Trophoblast cell (in vitro differentiated cells and primary cell): ENCODE results near the gene LCA5.

Experiments used
- DNase-seq, 2 donors: peaks; one replicate each; pipeline ENCODE4 v3.0.0-alpha.2; 2016
- H2AFZ ChIP-seq: 2 replicates; pipeline ENCODE4 v1.6.1; 2013; ENCODE audit warnings: low read length, moderate library complexity, mild to moderate bottlenecking; ENCODE audit not compliant: insufficient read depth, poor library complexity
- H2AK5ac ChIP-seq: 2 replicates; pipeline ENCODE4 v1.6.1; 2013; ENCODE audit warnings: mild to moderate bottlenecking, low read length
- H2BK120ac ChIP-seq: 2 replicates; pipeline ENCODE4 v1.6.1; 2013; ENCODE audit warnings: low read length, mild to moderate bottlenecking, moderate library complexity; ENCODE audit not compliant: insufficient read depth, poor library complexity
- H2BK12ac ChIP-seq: 2 replicates; pipeline ENCODE4 v1.6.1; 2013; ENCODE audit warnings: mild to moderate bottlenecking, low read length, moderate library complexity
- H2BK5ac ChIP-seq: 2 replicates; pipeline ENCODE4 v1.6.1; 2013; ENCODE audit warnings: low read length, low read depth, moderate library complexity, mild to moderate bottlenecking; ENCODE audit not compliant: poor library complexity
- H3K14ac ChIP-seq: 2 replicates; pipeline ENCODE4 v1.6.1; 2013; ENCODE audit warnings: mild to moderate bottlenecking, low read length
- H3K18ac ChIP-seq: 2 replicates; pipeline ENCODE4 v1.6.1; 2013; ENCODE audit warnings: mild to moderate bottlenecking, low read length
- H3K23ac ChIP-seq: 2 replicates; pipeline ENCODE4 v1.6.1; 2013; ENCODE audit warnings: low read length
- H3K27ac ChIP-seq: 2 replicates; pipeline ENCODE4 v1.5.1; 2013; ENCODE audit warnings: low read depth, mild to moderate bottlenecking, inconsistent platforms, low read length, moderate library complexity
- H3K27me3 ChIP-seq: 2 replicates; pipeline ENCODE4 v1.6.1; 2013; ENCODE audit warnings: inconsistent platforms, mild to moderate bottlenecking, low read length, moderate library complexity; ENCODE audit not compliant: insufficient read depth
- H3K36me3 ChIP-seq, 2 experiments: 1 replicate in 1 of 2; 2 replicates in 1 of 2; pipeline ENCODE4 v1.6.1; 2013; ENCODE audit warnings: low read length in 2 of 2, mild to moderate bottlenecking in 2 of 2, moderate library complexity in 1 of 2; ENCODE audit not compliant: insufficient read depth in 2 of 2, control insufficient read depth in 1 of 2
- H3K4ac ChIP-seq: 2 replicates; pipeline ENCODE4 v1.6.1; 2013; ENCODE audit warnings: low read depth, mild to moderate bottlenecking, low read length, moderate library complexity
- H3K4me1 ChIP-seq, 2 experiments: 1 replicate in 1 of 2; 2 replicates in 1 of 2; pipeline ENCODE4 v1.6.1; 2013; ENCODE audit warnings: low read length in 2 of 2, mild to moderate bottlenecking in 2 of 2, moderate library complexity in 1 of 2; ENCODE audit not compliant: insufficient read depth in 2 of 2, control insufficient read depth in 1 of 2
- H3K4me2 ChIP-seq: 2 replicates; pipeline ENCODE4 v1.6.1; 2013; ENCODE audit warnings: inconsistent platforms, mild to moderate bottlenecking, low read length, moderate library complexity
- H3K4me3 ChIP-seq: 2 replicates; pipeline ENCODE4 v1.5.1; 2013; ENCODE audit warnings: mild to moderate bottlenecking, low read depth, low read length, inconsistent platforms
- H3K79me1 ChIP-seq: one replicate; pipeline ENCODE4 v1.6.1; 2013; ENCODE audit warnings: low read length
- H3K79me2 ChIP-seq: 2 replicates; pipeline ENCODE4 v1.6.1; 2013; ENCODE audit warnings: low read length, mild to moderate bottlenecking; ENCODE audit not compliant: control insufficient read depth, insufficient read depth, poor library complexity
- H3K9ac ChIP-seq: 2 replicates; pipeline ENCODE4 v1.6.1; 2013; ENCODE audit warnings: mild to moderate bottlenecking, low read length
- H3K9me3 ChIP-seq: 2 replicates; pipeline ENCODE4 v1.6.1; 2013; ENCODE audit warnings: low read depth, mild to moderate bottlenecking, control low read depth, inconsistent platforms, low read length; ENCODE audit not compliant: insufficient read depth
- H4K12ac ChIP-seq: 2 replicates; pipeline ENCODE4 v1.6.1; 2013; ENCODE audit warnings: low read depth, mild to moderate bottlenecking, low read length, moderate library complexity
- H4K8ac ChIP-seq: 2 replicates; pipeline ENCODE4 v1.6.1; 2013; ENCODE audit warnings: low read depth, mild to moderate bottlenecking, low read length, moderate library complexity
- H4K91ac ChIP-seq: one replicate; pipeline ENCODE4 v1.6.1; 2013; ENCODE audit warnings: low read depth, mild to moderate bottlenecking, low read length, moderate library complexity
- WGBS: extraction: QIAGEN DNeasy Blood & Tissue Kit; methylation state at CpG from one replicate; pipeline ENCODE4 v1.1.7; 2013; ENCODE audit warnings: missing lambda C conversion rate; ENCODE audit not compliant: insufficient read length, insufficient coverage; ENCODE audit errors: extremely low coverage; 5-methylcytosine and 5-hydroxymethylcytosine counted together

Gene LCA5

GRCh38 chr6:79465381-79465780, 71.8 kb downstream of the LCA5 start:
- H3K4me2 ChIP-seq = no peak overlapping the region
- H3K18ac ChIP-seq = no peak overlapping the region
- peak overlapping the region; percentile 13 for H4K8ac ChIP-seq
- no CpG with 5 or more reads among the region's 4 CpGs for WGBS
- H3K79me2 ChIP-seq = no peaks in the 10 kb centered on the region
- DNase-seq = no peak
- H3K36me3 ChIP-seq = no peaks in the 10 kb centered on the region
- H2BK120ac ChIP-seq = peak overlapping the region; percentile 79
- H2AFZ ChIP-seq = no peak overlapping the region
- H4K91ac ChIP-seq = peak overlapping the region; percentile 11
- H4K12ac ChIP-seq = no peak overlapping the region
- no peak overlapping the region for H3K23ac ChIP-seq
- H3K14ac ChIP-seq = no peak overlapping the region
- H2BK12ac ChIP-seq = peak overlapping the region; percentile 36
- no peaks in the 10 kb centered on the region for H3K9me3 ChIP-seq
- H3K27ac ChIP-seq = no peak overlapping the region
- no peak overlapping the region for H3K4me3 ChIP-seq
- no peaks in the 10 kb centered on the region for H3K27me3 ChIP-seq
- no peak overlapping the region for H3K4ac ChIP-seq
- H2BK5ac ChIP-seq = peak overlapping the region; percentile 26
- no peak overlapping the region for H3K9ac ChIP-seq
- H2AK5ac ChIP-seq = no peak overlapping the region
- no peaks in the 10 kb centered on the region for H3K79me1 ChIP-seq
- H3K4me1 ChIP-seq = peaks cover 12 to 13% of the 10 kb centered on the region in 2 experiments

- Histone ChIP-seq H3K9me3 (no peaks in the 10 kb centered on the region), H4K8ac (no peak overlapping the region), H4K91ac (no peak overlapping the region), H3K9ac (no peak overlapping the region), H3K14ac (no peak overlapping the region), H3K36me3 (no peaks in the 10 kb centered on the region), H2BK12ac (no peak overlapping the region), H4K12ac (no peak overlapping the region), H3K79me2 (no peaks in the 10 kb centered on the region), H2BK120ac (no peak overlapping the region), H3K23ac (no peak overlapping the region), H3K4me3 (no peak overlapping the region), H2AK5ac (no peak overlapping the region), H3K4me1 (peaks cover 10 to 12% of the 10 kb centered on the region in 2 experiments), H3K4me2 (peak overlapping the region; percentile 27), H3K18ac (no peak overlapping the region), H3K27ac (peak overlapping the region; percentile 85), H3K79me1 (no peaks in the 10 kb centered on the region), H2AFZ (no peak overlapping the region), H2BK5ac (no peak overlapping the region), H3K27me3 (no peaks in the 10 kb centered on the region), H3K4ac (no peak overlapping the region)
- no CpG with 5 or more reads among the region's 4 CpGs for WGBS
- peak; percentile 49 to 78 for DNase-seq
These were observed 73.6 kb downstream of the LCA5 start for GRCh38 chr6:79463621-79464050.

- H3K4ac ChIP-seq = no peak overlapping the region
- no peaks in the 10 kb centered on the region for H3K36me3 ChIP-seq
- H2AK5ac ChIP-seq = peak overlapping the region; percentile 7
- H3K27me3 ChIP-seq = no peaks in the 10 kb centered on the region
- H3K4me3 ChIP-seq = no peak overlapping the region
- no peak overlapping the region for H3K27ac ChIP-seq
- H4K12ac ChIP-seq = no peak overlapping the region
- H3K79me2 ChIP-seq = no peaks in the 10 kb centered on the region
- H2BK5ac ChIP-seq = no peak overlapping the region
- H3K4me2 ChIP-seq = no peak overlapping the region
- H2AFZ ChIP-seq = no peak overlapping the region
- no peak overlapping the region for H3K9ac ChIP-seq
- no peak for DNase-seq
- peak overlapping the region; percentile 24 for H2BK120ac ChIP-seq
- H2BK12ac ChIP-seq = peak overlapping the region; percentile 37
- H4K8ac ChIP-seq = no peak overlapping the region
- H3K79me1 ChIP-seq = no peaks in the 10 kb centered on the region
- no peak overlapping the region for H4K91ac ChIP-seq
- no CpG with 5 or more reads among the region's 3 CpGs for WGBS
- no peak overlapping the region for H3K14ac ChIP-seq
- H3K23ac ChIP-seq = no peak overlapping the region
- H3K4me1 ChIP-seq = peaks cover 2 to 3% of the 10 kb centered on the region in 2 experiments
- H3K9me3 ChIP-seq = no peaks in the 10 kb centered on the region
- H3K18ac ChIP-seq = no peak overlapping the region
These were observed 76.0 kb downstream of the LCA5 start for GRCh38 chr6:79461205-79461604.

GRCh38 chr6:79455446-79455845, 81.8 kb downstream of the LCA5 start:
- Histone ChIP-seq H2BK120ac (no peak overlapping the region), H3K9me3 (no peaks in the 10 kb centered on the region), H4K8ac (no peak overlapping the region), H3K4ac (no peak overlapping the region), H4K12ac (no peak overlapping the region), H3K27me3 (no peaks in the 10 kb centered on the region), H3K79me2 (no peaks in the 10 kb centered on the region), H2AFZ (no peak overlapping the region), H3K36me3 (no peaks in the 10 kb centered on the region), H3K14ac (no peak overlapping the region), H3K27ac (no peak overlapping the region), H2BK5ac (no peak overlapping the region), H3K18ac (no peak overlapping the region), H2AK5ac (no peak overlapping the region), H3K79me1 (peaks cover 2% of the 10 kb centered on the region), H2BK12ac (no peak overlapping the region), H3K23ac (no peak overlapping the region), H3K4me2 (no peak overlapping the region), H3K4me1 (peaks cover 2% of the 10 kb centered on the region in 2 experiments), H4K91ac (no peak overlapping the region), H3K4me3 (no peak overlapping the region), H3K9ac (no peak overlapping the region)
- no CpG with 5 or more reads among the region's 1 CpG for WGBS
- peak; percentile 29 to 71 for DNase-seq
